Stomach (tissue), 9 donors: ENCODE measurements around the gene SDK2. TPM values are rescaled to one million over a fixed set of nuclear protein-coding genes. Genes with fewer than 3 reads are reported as not detected.

Experiments
- DNase-seq, 2 donors: peaks; one replicate each; pipeline versions ENCODE4 v3.0.0 to v3.0.0-alpha.2; 2013 to 2019
- H3K27ac ChIP-seq, 5 donors: fragments of 200-600 bp in 4 of 5; sonication (generic) in 4 of 5; one replicate each; pipeline ENCODE4 v1.5.1; 2013 to 2019; ENCODE audit warnings: mild to moderate bottlenecking in 1 of 5, moderate library complexity in 1 of 5
- H3K27me3 ChIP-seq, 3 donors: fragments of 200-600 bp; sonication (generic); one replicate each; pipeline ENCODE4 v1.5.1; 2017 to 2019; ENCODE audit warnings: mixed run types in 1 of 3
- H3K36me3 ChIP-seq, 4 donors: fragments of 200-600 bp; sonication (generic); 1 replicate in 3 of 4; 2 replicates in 1 of 4; pipeline ENCODE4 v1.5.1; 2016 to 2019
- H3K4me1 ChIP-seq, 4 donors: fragments of 200-600 bp; sonication (generic); one replicate each; pipeline ENCODE4 v1.5.1; 2016 to 2019
- H3K4me3 ChIP-seq, 4 donors: fragments of 200-600 bp; sonication (generic) in 3 of 4; one replicate each; pipeline ENCODE4 v1.5.1; 2016 to 2019; ENCODE audit warnings: mild to moderate bottlenecking in 1 of 4
- H3K9me3 ChIP-seq, 4 donors: fragments of 200-600 bp; sonication (generic); one replicate each; pipeline ENCODE4 v1.5.1; 2016 to 2019
- EP300 ChIP-seq: sonication (generic); formaldehyde crosslinking; IDR thresholded peaks from one replicate; pipeline ENCODE4 v1.6.1; 2017; ENCODE audit warnings: antibody characterized with exemption
- POLR2A ChIP-seq, 4 donors: fragments of 450-650 bp; IDR thresholded peaks; one replicate each; pipeline ENCODE4 v1.6.1; 2016; ENCODE audit warnings: antibody characterized with exemption in 4 of 4, control low read depth in 2 of 4, mild to moderate bottlenecking in 1 of 4, moderate library complexity in 1 of 4
- POLR2AphosphoS5 ChIP-seq, 3 donors: sonication (generic); formaldehyde crosslinking; IDR thresholded peaks; one replicate each; pipeline ENCODE4 v1.6.1; 2016; ENCODE audit warnings: antibody characterized with exemption in 3 of 3
- WGBS, 5 donors: extraction: QIAGEN DNeasy Blood & Tissue Kit in 3 of 5; methylation state at CpG; one replicate each; pipeline versions ENCODE4 v1.1.5 to v1.1.7; 2013 to 2018; 5-methylcytosine and 5-hydroxymethylcytosine counted together
- intact Hi-C: fragments of 100-400 bp; cut with DNase I; formaldehyde crosslinking; loops from one replicate; pipeline ENCODE4 v1.15.1; 2023; ENCODE audit warnings: low total_unique reads
- polyA plus RNA-seq, 3 donors: library from polyadenylated mRNA; stranded (reverse); fragments of 200-250 nt; gene quantifications; one replicate each; pipeline ENCODE4 v1.2.3, GENCODE V29; 2013
- total RNA-seq, 5 donors: library from RNA; depleted of rRNA; stranded (reverse); fragments of >200 nt; gene quantifications; one replicate each; pipeline versions ENCODE4 v1.1.0 to v1.2.3, GENCODE V29; 2014 to 2016
- TF ChIP-seq, protein P1 (sequence below), 7 experiments: fragments of 450-650 bp in 4 of 7; fragments of 200-600 bp in 3 of 7; sonication (generic) in 3 of 7; IDR thresholded peaks; one replicate each; pipeline ENCODE4 v1.5.1; 2016 to 2019; ENCODE audit warnings: antibody characterized with exemption in 7 of 7, control low read depth in 2 of 7, mild to moderate bottlenecking in 1 of 7
- donor health status: healthy with polysubstance abuse.
- donor health status: Bipolar disorder and iron deficiency.
- donor health status: healthy.

SDK2 gene
- total and polyA plus RNA-seq, 8 donors: under 0.01 to 9.6 (median 0.44) TPM; not detected in 1

DNA sequence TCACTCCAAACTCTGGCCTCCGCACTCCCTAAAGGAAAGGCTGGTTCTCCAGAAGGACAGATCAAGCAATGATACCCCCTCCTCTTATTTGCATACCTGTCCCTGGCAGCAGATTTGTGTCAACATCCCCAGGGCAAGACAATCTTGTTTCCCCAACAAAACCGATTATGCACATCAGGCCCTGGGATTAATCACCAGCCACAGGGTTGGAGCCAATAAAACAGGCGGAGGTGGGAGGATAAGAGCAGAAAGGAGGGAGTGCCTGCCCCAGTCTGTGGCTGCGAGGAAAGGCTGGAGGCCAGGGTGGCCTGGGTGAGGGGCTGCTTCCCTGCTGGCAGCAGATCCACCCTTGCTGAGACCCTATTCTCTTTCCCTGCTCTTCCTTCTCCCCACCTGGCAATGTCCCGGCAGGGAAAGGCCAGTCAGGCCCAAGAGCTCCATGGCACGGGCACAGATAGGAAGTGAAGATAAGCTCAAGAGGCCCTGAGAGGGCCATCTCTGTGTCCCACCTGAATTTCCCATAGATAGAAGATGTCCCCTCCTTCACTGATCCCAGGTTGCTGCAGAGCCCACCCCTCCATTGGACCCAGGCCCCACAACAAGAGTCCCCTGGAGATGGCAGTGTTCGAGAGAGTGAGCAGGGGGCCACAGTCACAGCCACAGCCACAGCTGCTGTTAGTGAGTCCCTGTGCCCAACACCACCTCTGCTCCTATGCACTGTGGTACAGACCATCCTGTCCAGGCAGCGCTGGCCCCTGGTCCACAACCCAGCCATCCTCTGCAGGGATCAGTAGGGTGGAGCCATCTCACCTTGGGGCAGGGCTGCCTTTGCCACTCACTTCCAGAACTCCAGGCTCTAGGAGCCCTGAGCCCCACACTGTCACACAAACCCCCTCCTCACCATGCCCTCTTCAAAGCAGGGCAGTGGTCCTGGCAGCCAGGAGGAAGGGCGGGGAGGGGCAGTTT, 137.5 kb downstream of the SDK2 start:
- WGBS, 5 donors: 61 to 77% (median 66%) methylated on average over 7 to 9 of the region's 9 CpGs
- Histone ChIP-seq H3K4me1 (no peaks in the 10 kb centered on the region), H3K36me3 (no peaks in the 10 kb centered on the region), H3K4me3 (no peak overlapping the region), H3K9me3 (no peaks in the 10 kb centered on the region), H3K27me3 (peaks cover 0 to 26% (median 0%) of the 10 kb centered on the region in 3 donors), H3K27ac (no peak overlapping the region)
- intact Hi-C loops: no loop called here
- DNase-seq: no peak
- no peak for TF ChIP-seq POLR2AphosphoS5 (IDR thresholded peaks at IDR 0.05)
- no peak for TF ChIP-seq POLR2A (IDR thresholded peaks at IDR 0.05)
- no peak for TF ChIP-seq EP300
- TF ChIP-seq, protein P1, sequence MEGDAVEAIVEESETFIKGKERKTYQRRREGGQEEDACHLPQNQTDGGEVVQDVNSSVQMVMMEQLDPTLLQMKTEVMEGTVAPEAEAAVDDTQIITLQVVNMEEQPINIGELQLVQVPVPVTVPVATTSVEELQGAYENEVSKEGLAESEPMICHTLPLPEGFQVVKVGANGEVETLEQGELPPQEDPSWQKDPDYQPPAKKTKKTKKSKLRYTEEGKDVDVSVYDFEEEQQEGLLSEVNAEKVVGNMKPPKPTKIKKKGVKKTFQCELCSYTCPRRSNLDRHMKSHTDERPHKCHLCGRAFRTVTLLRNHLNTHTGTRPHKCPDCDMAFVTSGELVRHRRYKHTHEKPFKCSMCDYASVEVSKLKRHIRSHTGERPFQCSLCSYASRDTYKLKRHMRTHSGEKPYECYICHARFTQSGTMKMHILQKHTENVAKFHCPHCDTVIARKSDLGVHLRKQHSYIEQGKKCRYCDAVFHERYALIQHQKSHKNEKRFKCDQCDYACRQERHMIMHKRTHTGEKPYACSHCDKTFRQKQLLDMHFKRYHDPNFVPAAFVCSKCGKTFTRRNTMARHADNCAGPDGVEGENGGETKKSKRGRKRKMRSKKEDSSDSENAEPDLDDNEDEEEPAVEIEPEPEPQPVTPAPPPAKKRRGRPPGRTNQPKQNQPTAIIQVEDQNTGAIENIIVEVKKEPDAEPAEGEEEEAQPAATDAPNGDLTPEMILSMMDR (IDR thresholded peaks at IDR 0.05): no peak

DNA sequence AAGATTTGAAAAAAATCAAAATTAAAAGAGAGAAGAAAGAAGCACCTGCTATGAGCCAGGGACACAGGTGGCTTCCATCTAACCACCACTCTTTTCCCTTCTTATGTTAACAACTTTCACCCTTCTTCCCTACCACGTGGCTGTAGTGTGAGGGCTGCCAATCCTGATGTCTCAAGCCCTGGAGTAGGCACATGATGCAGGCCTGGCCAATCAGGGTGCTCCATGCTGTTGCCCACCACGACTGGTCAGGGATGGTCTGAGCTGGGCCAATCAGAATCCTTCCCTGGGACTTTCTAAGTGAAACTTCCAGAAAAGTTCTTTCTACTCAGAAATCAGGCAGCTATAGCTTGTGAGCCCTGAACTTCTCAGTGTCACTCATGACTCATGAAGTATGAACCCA, 140.7 kb downstream of the SDK2 start:
- H3K27ac ChIP-seq: no peak overlapping the region
- H3K27me3 ChIP-seq: peaks cover 0 to 36% (median 0%) of the 10 kb centered on the region in 3 donors
- no peaks in the 10 kb centered on the region for H3K36me3 ChIP-seq
- no peak for DNase-seq
- no peaks in the 10 kb centered on the region for H3K4me1 ChIP-seq
- no peaks in the 10 kb centered on the region for H3K9me3 ChIP-seq
- intact Hi-C loops: no loop called here
- no peak overlapping the region for H3K4me3 ChIP-seq
- WGBS, 5 donors: 37 to 65% (median 45%) methylated on average over 2 of the region's 2 CpGs
- TF ChIP-seq, protein P1 (IDR thresholded peaks at IDR 0.05): no peak
- TF ChIP-seq EP300 (no peak), POLR2A (IDR thresholded peaks at IDR 0.05) (no peak), POLR2AphosphoS5 (IDR thresholded peaks at IDR 0.05) (no peak)

DNA sequence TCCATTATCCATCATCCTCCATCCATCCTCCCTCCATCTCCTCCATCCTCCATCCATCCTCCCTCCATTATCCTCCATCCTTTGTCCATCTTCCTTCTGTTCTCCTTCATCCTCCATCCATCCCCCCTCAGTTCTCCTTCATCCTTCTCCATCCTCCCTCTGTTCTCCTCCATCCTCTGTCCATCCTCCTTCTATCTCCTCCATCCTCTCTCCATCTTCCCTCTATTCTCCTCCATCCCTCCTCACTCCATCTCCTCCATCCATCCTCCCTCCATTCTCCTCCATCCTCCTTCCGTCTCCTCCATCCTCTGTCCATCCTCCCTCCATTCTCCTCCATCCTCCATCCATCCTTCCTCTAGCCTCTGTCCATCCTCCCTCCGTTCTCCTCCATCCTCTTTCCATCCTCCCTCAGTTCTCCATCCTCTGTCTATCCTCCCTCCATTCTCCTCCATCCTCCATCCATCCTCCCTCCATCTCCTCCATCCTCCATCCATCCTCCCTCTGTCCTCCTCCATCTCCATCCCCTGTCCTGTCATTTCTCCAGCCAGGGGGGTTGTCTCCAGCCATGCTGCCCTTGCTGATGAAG, 143.7 kb downstream of the SDK2 start:
- Histone ChIP-seq H3K36me3 (no peaks in the 10 kb centered on the region), H3K27me3 (peaks cover 0 to 47% (median 5%) of the 10 kb centered on the region in 3 donors), H3K27ac (no peak overlapping the region), H3K4me3 (no peak overlapping the region), H3K9me3 (no peaks in the 10 kb centered on the region), H3K4me1 (no peaks in the 10 kb centered on the region)
- TF ChIP-seq EP300 (no peak), POLR2AphosphoS5 (IDR thresholded peaks at IDR 0.05) (no peak), POLR2A (IDR thresholded peaks at IDR 0.05) (no peak)
- TF ChIP-seq, protein P1 (IDR thresholded peaks at IDR 0.05): no peak
- DNase-seq: no peak
- WGBS, 5 donors: 35 to 62% (median 45%) methylated on average over 2 of the region's 2 CpGs
- intact Hi-C loops: no loop called here

DNA sequence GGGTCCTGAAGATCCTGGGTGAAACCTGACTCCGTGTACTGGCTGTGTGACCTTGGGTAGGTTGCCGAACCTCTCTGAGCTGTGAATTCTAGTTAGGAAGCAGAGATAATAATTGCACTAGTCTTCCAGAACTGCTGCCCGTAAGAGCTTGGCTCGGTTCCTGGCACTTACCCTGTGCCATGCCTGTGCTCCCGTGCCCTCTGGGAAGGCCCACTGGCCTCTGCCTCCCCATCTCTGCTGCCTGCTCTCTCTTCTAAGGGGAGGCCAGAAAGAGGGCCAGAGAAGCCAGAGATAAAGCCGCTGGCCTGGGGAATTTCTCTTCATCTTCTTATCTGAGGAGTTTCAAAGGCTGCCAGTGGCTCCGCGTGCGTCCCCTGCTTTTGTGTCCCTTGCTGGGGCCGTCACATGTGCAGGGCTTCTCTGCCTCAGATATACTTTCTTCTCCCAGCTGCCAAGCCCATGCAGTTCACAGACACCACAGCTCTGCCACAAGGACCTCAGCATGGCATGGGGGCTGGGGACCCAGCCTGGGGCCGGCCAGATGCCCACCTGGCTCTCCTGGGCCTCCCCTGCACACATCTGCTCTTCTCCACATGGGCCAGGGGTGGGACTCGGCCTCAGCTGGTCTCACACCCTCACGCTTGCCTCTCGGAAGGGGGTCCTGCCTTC, 145.2 kb downstream of the SDK2 start:
- Histone ChIP-seq H3K27me3 (peaks cover 0 to 62% (median 5%) of the 10 kb centered on the region in 3 donors), H3K36me3 (no peaks in the 10 kb centered on the region), H3K27ac (no peak overlapping the region), H3K4me3 (no peak overlapping the region), H3K4me1 (no peaks in the 10 kb centered on the region), H3K9me3 (no peaks in the 10 kb centered on the region)
- TF ChIP-seq, protein P1 (IDR thresholded peaks at IDR 0.05): no peak
- TF ChIP-seq POLR2A (IDR thresholded peaks at IDR 0.05) (no peak), POLR2AphosphoS5 (IDR thresholded peaks at IDR 0.05) (no peak), EP300 (no peak)
- 56 to 64% (median 60%) methylated on average over 10 to 14 of the region's 14 CpGs for whole genome bisulfite sequencing, 5 donors
- no peak for DNase-seq
- intact Hi-C loops: no loop called here
